HS-5 (cell line): Measurements from ENCODE around the gene OTUD3.
"Not testable (repeated sequence)": the region's sequence is repeated elsewhere in the genome, so short reads cannot be mapped to it uniquely, and the experiment has no call there.

Experiments
- DNase-seq: peaks from one replicate; pipeline ENCODE4 v3.0.0-alpha.2; 2012; ENCODE audit warnings: low read depth

The OTUD3 gene, protein sequence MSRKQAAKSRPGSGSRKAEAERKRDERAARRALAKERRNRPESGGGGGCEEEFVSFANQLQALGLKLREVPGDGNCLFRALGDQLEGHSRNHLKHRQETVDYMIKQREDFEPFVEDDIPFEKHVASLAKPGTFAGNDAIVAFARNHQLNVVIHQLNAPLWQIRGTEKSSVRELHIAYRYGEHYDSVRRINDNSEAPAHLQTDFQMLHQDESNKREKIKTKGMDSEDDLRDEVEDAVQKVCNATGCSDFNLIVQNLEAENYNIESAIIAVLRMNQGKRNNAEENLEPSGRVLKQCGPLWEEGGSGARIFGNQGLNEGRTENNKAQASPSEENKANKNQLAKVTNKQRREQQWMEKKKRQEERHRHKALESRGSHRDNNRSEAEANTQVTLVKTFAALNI

DNA sequence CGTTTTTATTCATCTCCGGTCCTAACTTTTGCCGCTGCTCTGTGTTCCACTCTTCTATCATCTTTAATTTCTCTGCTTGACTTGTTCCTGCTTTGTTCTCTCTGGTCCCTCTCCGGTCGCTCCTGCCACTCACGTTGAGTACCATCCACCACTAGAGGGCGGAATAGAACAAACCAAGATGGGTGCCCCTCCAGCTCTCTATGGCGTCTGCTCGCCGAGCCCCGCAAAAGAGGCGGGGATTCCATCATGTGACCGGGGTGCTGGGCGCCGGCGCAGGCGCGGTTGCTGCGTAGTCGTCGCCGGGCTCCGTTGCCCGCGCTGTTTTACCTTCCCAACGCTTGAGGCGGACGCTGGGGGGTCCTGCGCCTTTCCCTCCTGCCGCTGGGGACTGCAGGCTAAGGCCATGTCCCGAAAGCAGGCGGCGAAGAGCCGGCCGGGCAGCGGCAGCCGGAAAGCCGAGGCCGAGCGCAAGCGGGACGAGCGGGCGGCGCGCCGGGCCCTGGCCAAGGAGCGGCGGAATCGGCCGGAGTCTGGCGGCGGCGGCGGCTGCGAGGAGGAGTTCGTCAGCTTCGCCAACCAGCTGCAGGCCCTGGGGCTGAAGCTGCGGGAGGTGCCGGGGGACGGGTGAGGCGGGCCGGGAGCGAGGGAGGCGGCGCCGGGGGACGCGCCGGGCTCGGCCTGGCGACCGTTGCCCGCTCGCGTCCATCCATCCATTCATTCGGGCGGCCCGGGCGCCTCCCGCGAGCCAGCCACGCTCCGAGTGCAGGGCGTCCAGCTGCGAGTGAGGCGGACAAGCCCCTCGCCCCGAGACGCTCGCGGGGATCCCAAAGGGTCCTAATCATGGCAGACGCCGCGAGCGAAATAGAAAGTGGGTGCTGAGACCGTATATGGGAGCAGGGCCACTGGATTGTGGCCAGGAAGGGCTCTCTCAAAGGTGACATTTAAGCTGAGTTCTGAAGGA is at the start of gene OTUD3:
OTUD3 (plus strand) TSS at position 285 of the 961 bp plus-strand sequence; CDS start at position 404, 119 bp downstream.
- peak; percentile 89 for DNase-seq

DNA sequence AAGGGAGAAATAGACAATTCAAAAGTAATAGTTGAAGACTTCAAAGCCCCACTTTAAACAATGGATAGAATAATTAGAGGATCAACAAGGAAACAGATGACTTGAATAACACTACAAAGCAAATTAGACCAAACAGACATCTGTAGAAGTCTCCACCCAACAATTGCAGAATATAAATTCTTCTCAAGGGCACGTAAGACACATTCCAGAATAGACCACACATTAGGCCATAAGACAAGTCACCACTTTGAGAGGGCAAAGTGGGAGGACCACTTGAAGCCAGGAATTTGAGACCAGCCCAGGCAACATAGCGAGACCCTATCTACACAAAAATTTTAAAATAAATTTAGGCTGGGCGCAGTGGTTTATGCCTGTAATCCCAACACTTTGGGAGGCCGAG is 46.6 kb upstream of the OTUD3 start:
- DNase-seq = no peak

DNA sequence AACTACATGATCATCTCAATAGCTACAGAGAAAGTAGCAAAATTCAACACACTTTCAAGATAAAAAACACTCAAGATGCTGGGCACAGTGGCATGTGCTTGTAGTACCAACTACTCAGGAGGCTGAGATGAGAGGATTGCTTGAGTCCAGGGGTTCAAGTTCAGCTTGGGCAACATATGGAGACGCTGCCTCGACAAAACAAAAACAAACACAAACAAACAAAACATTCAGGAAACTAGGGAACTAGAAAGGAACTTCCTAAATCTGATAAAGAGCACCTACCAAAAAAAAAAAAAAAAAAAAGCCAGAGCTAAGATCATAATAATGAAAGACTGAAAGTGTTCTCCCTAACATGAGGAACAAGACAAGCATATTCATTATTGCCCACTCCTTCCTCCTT is 44.3 kb upstream of the OTUD3 start:
- no peak for DNase-seq

DNA sequence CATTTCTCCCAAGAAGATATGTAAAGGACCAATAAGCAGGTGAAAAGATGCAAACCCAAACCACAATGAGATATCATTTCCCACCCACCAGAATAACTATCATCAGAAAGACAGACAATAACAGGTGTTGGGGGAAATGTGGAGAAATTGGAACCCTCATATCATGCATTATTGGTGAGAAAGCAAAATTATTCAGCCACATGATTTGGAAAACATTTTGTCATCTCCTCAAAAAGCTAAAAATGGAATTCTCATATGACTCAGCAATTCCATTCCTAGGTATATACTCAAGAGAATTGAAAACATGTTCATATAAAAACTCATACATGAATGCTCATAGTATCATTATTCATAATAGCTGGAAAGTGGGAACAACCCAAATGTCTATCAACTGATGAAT is 42.0 kb upstream of the OTUD3 start:
- DNase-seq = no peak

DNA sequence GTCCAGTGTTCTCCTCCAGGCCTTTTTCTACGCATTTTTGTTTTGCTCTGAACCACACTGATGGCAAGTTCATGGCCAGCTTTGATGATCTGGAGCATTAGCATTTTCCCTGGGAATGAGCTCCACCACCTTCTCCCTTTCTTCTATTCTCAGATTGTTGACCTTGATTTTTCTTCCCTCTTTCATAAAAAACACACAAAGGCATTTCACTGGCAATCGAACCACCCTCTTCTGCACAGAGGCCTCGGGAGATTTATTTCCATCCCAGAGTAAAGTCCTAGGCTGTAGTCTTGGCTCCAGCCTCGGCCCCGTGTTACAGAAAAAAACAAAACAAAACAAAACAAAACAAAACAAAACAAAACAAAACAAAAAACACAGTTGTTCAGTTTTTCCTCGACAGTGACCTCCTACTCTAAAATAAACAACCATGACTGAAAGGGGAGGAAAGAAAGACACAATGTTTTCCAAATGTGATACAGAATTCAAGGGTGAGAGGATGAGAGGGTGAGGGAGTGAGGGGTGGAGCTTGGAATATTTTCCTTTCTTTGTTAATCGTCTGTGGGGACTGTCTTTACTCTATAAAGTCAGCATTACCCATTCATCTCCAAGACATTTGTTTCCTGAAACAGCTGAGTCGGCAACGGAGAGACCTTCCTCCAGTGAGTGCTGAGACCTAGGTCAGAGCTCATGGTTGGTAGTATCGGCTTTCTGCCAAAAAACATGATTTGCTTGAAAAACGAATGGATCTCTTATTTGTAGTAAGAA is 37.3 kb upstream of the OTUD3 start:
- no peak for DNase-seq

DNA sequence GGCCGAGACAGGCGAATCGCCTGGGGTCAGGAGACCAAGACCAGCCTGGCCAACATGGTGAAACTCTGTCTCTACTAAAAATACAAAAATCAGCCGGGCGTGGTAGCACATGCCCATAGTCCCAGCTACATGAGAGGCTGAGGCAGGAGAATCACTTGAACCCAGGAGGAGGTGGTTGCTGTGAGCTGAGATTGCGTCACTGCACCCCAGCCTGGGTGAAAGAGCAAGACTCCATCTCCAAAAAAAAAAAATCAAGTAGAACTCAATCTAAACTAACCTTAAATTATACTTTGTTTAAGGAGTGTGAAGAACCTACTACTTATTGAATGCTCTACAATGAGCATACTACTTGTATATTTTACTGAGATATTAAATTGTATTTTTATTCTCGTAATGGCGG is 36.6 kb upstream of the OTUD3 start:
- DNase-seq = no peak

DNA sequence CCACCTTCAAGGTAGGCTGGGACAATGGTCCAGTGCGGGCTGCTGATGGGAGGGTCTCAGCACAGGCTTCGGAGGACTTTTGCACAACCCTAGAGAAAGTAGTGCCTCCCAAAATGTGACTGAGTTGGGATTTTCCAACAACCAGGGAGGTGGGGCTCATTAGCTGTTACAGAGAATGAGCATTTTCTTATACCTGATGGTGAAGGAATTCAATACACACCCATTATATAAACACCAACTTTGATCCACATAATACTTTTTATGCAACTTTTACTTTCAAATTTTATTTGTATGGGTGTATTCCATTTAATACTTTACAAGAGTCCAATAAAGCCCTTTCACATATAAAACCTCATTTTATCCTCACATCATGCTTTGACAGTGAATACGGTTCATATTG is 35.9 kb upstream of the OTUD3 start:
- DNase-seq = no peak

DNA sequence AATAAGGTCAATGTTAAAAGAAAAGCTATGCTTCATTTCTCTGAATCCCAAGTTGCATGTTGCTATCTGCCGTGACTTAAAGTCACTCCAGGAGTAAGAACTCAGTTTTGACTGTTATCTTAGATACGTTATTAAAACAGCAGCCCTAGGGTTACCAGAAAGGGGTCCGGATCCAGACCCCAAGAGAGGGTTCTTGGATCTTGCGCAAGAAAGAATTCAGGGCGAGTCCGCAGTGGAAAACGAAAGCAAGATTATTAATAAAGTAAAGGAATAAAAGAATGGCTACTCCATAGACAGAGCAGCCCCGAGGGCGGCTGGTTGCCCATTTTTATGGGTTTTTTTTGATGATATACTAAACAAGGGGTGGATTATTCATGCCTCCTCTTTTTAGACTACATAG is 34.9 kb upstream of the OTUD3 start:
- not testable (repeated sequence) for DNase-seq

DNA sequence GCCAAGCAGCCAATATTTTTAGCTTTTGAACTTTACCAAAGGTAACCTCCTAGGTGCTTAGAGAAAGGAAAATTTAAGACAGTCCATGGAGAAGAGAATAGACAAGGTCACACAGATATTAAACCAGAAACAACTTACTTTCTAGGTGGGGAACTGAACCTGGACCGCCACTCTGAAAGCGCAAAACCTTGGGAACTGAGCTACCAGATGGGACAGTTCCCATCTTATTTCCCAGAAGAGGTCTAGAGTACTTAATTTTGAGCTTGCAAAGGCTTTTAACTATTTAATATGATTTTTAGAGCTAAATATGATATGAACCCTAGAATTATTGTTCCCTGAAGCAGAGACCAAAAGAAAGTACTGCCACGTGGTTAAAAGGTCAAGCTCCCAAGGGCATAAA is 32.9 kb upstream of the OTUD3 start:
- not testable (repeated sequence) for DNase-seq

DNA sequence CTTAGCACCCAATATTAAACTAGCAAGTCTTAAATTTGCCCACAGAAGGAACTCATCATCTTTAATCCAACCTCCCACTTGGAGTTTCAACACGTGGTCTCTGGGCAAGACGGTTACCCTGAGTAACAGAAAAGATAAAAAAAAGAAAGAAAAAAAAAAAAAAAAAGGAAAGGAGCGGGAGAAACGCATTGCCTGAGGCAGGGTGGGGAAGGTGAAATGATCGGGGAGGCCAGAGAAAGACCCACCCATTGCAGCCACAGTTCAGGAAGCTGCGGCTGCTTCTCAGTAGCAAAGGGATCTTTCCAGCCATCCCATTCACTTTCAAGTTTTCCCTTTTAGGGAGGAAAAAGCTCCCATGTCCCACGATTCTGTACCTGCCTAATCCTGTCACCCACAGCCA is 32.0 kb upstream of the OTUD3 start:
- no peak for DNase-seq

DNA sequence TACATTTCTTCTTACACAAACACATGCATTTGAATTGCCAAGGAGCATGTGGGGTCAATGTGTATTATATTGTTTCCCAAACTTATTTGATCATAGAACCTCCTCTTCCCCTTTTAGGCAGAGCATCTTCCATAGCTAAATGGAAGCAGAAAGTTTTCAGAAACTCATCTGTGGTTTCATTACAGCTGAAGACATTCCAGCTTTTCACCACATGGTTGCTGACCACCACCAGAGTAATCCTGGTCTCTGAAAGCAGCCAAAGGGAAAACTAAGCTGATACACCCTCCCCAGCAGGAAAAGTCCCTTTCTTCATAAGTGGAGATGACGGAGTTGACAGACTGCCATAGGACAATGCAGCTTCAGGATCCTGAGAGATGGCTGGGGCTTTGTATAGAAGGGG is 30.2 kb upstream of the OTUD3 start:
- no peak for DNase-seq

DNA sequence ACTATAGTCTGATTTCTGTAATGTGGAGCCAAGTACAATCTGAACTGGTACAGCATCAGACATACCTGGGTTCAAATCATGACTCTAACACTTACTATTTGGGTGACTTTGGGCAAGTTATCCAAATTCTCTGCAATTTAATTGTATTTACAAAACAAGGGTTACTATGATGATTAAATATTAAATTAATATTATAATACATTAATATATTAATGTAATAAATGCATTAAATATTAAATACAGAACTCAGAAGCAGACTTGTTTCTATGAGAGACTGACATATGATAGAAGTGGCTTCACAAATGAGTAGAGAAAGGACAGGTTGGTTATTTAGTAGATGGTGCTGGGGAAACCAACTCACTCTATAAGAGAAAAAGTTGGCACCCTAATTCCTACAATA is 27.3 kb upstream of the OTUD3 start:
- no peak for DNase-seq

DNA sequence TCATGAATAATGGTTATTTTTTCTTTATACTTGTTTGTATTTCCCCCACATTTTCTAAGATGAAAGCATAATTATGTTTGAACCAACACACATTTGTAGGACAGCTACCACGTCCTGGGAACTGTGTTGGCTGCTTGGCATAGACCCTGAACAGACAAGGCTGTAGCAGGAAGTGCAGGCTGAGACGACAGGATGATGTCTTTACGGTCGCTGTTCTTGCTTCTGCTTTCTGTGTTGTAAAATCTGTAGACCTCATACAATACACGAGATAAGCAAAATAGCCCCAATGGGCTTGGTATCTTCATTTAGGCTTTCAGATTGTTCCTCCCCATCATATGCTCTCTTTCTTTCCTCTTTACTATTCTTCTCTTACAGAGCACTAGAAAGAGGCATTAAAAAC is 23.3 kb upstream of the OTUD3 start:
- DNase-seq = no peak

DNA sequence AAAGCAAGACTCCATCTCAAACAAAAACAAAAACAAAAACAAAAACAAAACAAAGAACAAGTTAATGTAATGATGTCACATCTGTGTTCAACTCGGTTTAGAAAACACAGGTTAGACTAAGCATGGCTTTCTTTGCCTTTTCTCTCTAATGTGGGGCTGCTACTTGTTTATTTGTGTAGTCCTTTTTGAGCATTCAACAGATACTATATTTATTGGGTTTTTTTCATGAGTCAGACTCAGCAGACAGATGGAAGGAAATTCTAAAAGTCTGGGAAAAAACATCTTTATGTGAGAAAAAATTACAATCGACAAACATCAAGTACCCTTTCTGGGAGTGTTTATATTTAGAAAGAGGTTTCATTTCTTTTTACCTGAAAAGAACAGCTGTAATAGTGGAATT is 22.3 kb upstream of the OTUD3 start:
- DNase-seq = no peak

DNA sequence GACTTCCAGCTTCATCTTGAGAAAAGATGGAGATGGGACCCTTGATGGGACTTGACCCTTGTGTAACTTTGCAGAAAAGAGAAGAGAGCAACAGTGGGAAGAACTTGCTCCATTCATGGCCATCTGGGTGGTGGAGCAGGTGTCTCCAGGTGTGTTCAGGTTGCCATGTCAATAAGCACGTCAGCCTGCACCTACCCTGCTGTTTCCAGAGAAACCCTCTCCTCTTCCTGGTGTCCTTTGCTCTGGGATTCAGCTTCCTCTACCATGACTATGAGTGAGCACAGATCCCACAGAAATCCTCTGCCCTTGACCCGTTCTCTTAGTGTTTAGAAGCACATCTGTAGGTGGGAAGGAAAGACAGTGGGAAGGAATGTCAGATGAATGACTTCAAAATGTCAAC is 21.8 kb upstream of the OTUD3 start:
- no peak for DNase-seq

DNA sequence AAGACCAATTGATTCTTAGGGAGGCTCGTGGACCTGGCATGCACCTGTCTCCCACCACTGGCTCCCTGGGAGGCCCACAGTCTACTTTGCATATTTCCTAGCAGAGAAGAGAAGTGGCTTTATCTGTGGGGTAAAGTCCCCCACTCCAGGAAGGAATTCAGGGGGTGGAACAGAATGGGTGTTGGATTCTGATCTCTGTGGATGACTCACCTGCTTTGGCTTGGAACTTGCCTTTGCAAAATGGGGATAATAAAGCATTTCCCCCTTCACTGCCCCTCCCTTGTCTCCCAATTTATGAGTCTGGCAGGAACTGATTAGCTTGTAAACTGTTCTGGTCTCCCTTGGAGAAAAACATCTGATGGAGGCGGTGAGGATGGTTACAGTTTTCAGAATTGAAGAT is 21.2 kb upstream of the OTUD3 start:
- DNase-seq = no peak

DNA sequence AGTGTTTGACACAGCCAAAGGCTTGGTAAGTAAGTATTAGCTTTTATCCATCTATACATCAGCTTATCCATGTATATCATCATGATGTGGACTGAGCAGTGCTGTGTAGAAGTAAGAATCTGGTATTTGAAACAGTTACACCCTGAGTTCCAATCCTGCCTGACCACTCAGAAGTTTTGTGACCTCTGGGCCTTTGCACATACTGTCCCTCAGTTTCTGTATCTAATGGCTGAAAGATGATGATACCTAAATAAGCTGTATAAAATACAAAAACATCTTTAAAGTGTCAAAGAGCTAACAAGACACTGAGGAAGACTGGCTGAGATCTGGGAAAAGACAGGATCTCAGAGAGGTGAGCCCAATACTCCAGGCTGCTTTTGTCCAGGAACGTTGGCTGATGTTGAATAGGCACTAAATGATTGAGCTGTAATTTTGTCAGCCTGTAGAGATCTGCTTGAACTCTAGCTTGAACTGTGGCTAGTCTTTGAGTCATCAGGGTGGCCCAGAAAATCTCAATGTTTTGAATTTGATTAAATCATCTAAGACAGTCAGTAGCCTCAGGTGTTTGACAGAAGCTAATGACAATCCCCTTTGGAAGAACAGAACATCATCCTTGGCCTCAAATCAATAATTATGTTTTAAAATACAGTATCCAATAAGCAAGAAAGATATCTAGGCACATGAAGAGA is 20.2 kb upstream of the OTUD3 start:
- no peak for DNase-seq

DNA sequence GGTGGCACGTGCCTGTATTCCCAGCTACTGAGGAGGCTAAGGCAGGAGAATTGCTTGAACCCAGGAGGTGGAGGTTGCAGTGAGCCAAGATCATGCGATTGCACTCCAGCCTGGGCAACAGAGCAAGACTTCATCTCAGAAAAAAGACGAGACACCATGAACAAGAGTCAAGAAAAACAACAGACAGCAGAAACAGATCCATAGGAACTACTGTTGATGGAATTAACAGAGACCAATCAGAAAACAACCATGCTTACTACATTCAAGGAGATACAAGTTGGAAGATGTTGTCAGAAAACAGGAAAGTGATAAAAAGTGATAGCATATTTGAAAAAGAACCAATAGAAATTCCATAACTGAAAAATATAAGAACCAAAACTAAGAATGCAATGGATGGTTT is 19.3 kb upstream of the OTUD3 start:
- no peak for DNase-seq

DNA sequence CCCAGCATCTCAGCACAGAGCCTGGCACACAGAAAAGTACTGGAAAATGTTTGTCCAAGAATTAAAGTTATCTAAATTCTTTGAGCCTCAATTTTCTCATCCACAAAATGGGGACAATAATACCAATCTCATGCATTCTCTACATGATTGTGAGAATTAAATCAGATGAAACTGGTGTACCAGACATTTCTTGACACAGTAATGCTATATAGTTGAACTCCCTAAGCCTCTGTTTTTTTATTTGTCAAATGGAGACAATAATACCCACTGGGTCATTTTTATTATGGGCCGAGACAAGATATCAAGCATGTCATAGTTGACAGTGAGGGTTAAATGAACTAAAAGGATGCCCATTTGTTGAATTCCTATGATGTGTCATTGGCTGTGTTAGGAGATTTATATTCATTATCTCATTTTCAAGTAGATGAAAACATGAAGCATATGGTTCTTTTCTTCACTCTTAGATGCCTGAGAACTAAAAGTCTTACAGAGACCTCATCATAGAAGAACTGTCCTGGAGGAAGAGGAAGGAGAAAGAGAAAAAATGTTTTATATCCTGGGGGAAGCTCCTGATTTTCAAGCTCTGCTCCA is 17.5 kb upstream of the OTUD3 start:
- DNase-seq = no peak

DNA sequence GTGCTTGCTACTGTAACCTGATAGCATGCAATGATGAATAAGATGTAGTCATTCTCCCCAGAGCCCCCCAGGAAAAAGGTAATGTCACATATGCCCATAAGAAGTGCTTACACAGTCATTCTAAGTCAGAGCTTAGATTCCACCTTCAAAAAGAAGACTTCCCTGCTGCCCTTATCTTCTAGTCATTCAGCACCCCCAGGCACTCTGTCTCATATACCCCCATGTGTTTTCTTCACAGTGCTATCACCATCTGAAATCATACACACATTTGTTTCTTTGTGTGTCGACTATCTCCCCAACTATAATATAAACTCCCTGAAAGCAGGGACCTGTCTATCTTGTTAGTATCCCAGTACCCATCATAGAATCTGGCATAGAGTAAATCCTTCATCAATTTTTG is 16.2 kb upstream of the OTUD3 start:
- no peak for DNase-seq

DNA sequence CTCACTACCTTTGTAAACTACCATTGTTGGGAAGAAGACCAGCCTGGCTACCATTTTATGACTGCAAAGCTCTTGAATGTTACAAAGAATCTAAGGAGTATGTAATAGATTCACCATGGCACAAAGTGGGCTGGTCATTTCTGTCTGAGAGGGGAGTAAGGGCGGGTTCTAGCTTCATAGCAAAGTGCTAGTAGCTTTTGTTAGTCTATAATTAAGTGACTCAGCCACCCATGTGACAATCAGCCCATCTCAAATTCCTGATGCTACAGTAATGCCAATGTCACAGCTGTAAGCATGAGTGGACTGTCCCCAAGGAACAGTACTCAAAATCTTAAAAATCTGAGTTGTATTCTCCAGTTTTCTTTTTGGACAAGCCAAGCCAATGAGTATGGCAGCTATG is 15.4 kb upstream of the OTUD3 start:
- DNase-seq = peak; percentile 37
